Measurements from ENCODE around the gene YRDC.

The YRDC gene

DNA sequence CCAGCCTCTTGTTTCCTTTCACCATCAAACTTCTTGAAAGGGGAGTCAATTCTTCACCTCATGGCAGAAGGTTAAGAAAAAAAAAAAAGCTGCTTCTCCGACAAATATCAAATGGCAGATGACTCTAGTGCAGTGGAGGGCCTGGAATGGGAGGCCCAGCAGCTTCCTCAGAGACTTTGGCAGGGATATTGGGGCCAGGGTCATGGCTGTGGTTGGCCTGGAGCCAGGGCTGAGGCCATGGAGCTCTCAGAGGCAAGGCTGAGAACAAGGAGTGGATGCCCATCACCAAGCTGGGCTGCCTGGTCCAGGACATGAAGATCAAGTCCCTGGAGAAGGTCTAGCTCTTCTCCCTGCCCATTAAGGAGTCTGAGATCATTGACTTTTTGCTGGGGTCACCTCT lies 32.7 kb upstream of the YRDC start:
- TF ChIP-seq ZNF514 (tag by site-specific recombination; IDR thresholded peaks at IDR 0.05) (no peak), ZNF555 (tag by site-specific recombination; conservative IDR thresholded peaks at IDR 0.05) (no peak), ZBTB8A (tag by site-specific recombination; IDR thresholded peaks at IDR 0.05) (no peak), ZXDB (tag by site-specific recombination; IDR thresholded peaks at IDR 0.05) (no peak), ZNF76 (tag by site-specific recombination; IDR thresholded peaks at IDR 0.05; ENCODE audit: borderline replicate concordance, low read depth) (no peak), ZBTB7A (tag by site-specific recombination; IDR thresholded peaks at IDR 0.05; ENCODE audit: low read depth) (no peak), MEIS1 (CRISPR knock-in tag; IDR thresholded peaks at IDR 0.05; ENCODE audit: borderline replicate concordance) (no peak), ZNF548 (tag by site-specific recombination; IDR thresholded peaks at IDR 0.05) (no peak), ZNF2 (tag by site-specific recombination; IDR thresholded peaks at IDR 0.05) (no peak), SETDB1 (IDR thresholded peaks at IDR 0.05; ENCODE audit: insufficient read length, low read length) (no peak), ZNF449 (tag by site-specific recombination; IDR thresholded peaks at IDR 0.05) (no peak)
- H3K9me3 ChIP-seq (ENCODE audit: control insufficient read depth, insufficient read depth, low read depth, low read length), result no peaks in the 10 kb centered on the region
- no peak overlapping the region for H3K4me3 ChIP-seq (ENCODE audit: low read depth, low read length)
- ChIA-PET POLR2A (interaction anchor here (1.0 kb wide), 1 partner anchor 18 kb away, joined by 4 read pairs; no protein-coding TSS in a partner anchor), CTCF (interaction anchor here (0.8 to 1.0 kb wide), 3 partner anchors 19 to 135 kb away, joined by 3 to 5 read pairs (median 5); partner anchors contain the start of gene MTF1)
- H3K27ac ChIP-seq (ENCODE audit: extremely low read depth, low read depth, low read length), result no peak overlapping the region
- H3K4me1 ChIP-seq (ENCODE audit: control insufficient read depth, insufficient read depth, low read length), result no peaks in the 10 kb centered on the region
- H3K36me3 ChIP-seq (ENCODE audit: control insufficient read depth in 2 of 2, insufficient read depth in 1 of 2, low read length in 2 of 2), result peaks cover 13 to 62% of the 10 kb centered on the region in 2 experiments

GRCh38 chr1:37839676-37840075 lies 31.7 kb upstream of the YRDC start:
- POLR2A ChIA-PET, result interaction anchor here (1.0 kb wide), 1 partner anchor 16 kb away, joined by 4 read pairs; no protein-coding TSS in a partner anchor
- Histone ChIP-seq H3K36me3 (ENCODE audit: control insufficient read depth in 2 of 2, insufficient read depth in 1 of 2, low read length in 2 of 2) (peaks cover 13 to 73% of the 10 kb centered on the region in 2 experiments), H3K9me3 (ENCODE audit: control insufficient read depth, insufficient read depth, low read depth, low read length) (no peaks in the 10 kb centered on the region), H3K4me3 (ENCODE audit: low read depth, low read length) (no peak overlapping the region), H3K27ac (ENCODE audit: extremely low read depth, low read depth, low read length) (no peak overlapping the region), H3K4me1 (ENCODE audit: control insufficient read depth, insufficient read depth, low read length) (no peaks in the 10 kb centered on the region)
- CTCF ChIA-PET, result interaction anchor here (1.4 kb wide), 1 partner anchor 20 kb away, joined by 6 read pairs; the partner anchor contains the start of gene MTF1
- no peak for TF ChIP-seq ZNF623 (tag by site-specific recombination; IDR thresholded peaks at IDR 0.05)
- no peak for TF ChIP-seq ZNF19 (tag by site-specific recombination; IDR thresholded peaks at IDR 0.05; ENCODE audit: low read depth)
- no peak for TF ChIP-seq ZNF510 (tag by site-specific recombination; IDR thresholded peaks at IDR 0.05; ENCODE audit: insufficient replicate concordance)
- no peak for TF ChIP-seq SCRT2 (tag by site-specific recombination; IDR thresholded peaks at IDR 0.05)
- no peak for TF ChIP-seq TRIM28 (IDR thresholded peaks at IDR 0.05; ENCODE audit: borderline replicate concordance, low read length)
- TF ChIP-seq ZNF707 (tag by site-specific recombination; IDR thresholded peaks at IDR 0.05), result no peak
- TF ChIP-seq ZNF350 (tag by site-specific recombination; IDR thresholded peaks at IDR 0.05), result no peak
- no peak for TF ChIP-seq ZNF112 (tag by site-specific recombination; IDR thresholded peaks at IDR 0.05)
- TF ChIP-seq ZNF302 (tag by site-specific recombination; IDR thresholded peaks at IDR 0.05; ENCODE audit: low read depth), result no peak
- no peak for TF ChIP-seq ZNF585B (tag by site-specific recombination; IDR thresholded peaks at IDR 0.05)
- TF ChIP-seq ZNF423 (tag by site-specific recombination; IDR thresholded peaks at IDR 0.05), result no peak
- no peak for TF ChIP-seq ZNF777 (tag by site-specific recombination; IDR thresholded peaks at IDR 0.05; ENCODE audit: borderline replicate concordance)
- TF ChIP-seq ZNF747 (tag by site-specific recombination; IDR thresholded peaks at IDR 0.05), result no peak
- no peak for TF ChIP-seq ZNF223 (tag by site-specific recombination; IDR thresholded peaks at IDR 0.05)
- TF ChIP-seq ZNF629 (tag by site-specific recombination; IDR thresholded peaks at IDR 0.05), result no peak

Measured in HEK293 (cell line).